ENCODE data around the gene WDR72.
"Not testable (repeated sequence)": the region's sequence is repeated elsewhere in the genome, so short reads cannot be mapped to it uniquely, and the experiment has no call there.

The WDR72 gene

GRCh38 chr15:53695365-53695764 is 64.1 kb downstream of the WDR72 start:
- DNase-seq = no peak

- no peak for DNase-seq
Observed at GRCh38 chr15:53694476-53694874, 65.0 kb downstream of the WDR72 start.

- no peak for DNase-seq
Observed at GRCh38 chr15:53693729-53694475, 65.6 kb downstream of the WDR72 start.

DNA sequence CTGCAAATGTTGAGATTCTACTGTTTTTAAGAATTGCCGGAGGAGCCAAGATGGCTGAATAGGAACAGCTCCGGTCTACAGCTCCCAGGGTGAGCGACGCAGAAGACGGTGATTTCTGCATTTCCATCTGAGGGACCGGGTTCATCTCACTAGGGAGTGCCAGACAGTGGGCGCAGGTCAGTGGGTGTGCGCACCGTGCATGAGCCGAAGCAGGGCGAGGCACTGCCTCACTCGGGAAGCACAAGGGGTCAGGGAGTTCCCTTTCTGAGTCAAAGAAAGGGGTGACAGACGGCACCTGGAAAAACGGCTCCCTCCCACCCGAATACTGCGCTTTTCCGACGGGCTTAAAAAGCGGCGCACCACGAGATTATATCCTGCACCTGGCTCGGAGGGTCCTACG is 75.3 kb downstream of the WDR72 start:
- not testable (repeated sequence) for DNase-seq

- no peak for DNase-seq
Observed at GRCh38 chr15:53681056-53681455, 78.4 kb downstream of the WDR72 start.

GRCh38 chr15:53675832-53676231 is 83.6 kb downstream of the WDR72 start:
- no peak for DNase-seq

DNA sequence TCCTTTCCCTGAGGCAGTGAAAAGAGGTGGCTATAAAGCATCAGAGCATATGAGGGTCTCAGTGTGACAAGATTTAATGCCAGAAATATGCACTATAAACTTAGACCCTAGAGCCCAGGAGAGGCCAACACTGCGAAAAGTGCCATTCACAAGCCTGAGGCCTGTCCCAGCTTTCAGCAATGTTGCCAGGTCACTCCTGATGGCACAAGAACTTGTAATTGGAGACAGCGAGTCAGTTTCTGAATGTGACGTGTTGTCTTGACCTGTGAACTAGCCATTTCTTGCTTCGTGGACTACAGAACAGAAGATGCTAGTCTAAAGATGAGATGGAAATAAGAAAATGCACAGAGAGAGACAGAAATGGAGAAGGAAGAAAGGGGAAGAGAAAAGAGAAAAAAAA is 87.9 kb downstream of the WDR72 start:
- DNase-seq = no peak

GRCh38 chr15:53670701-53671100 is 88.8 kb downstream of the WDR72 start:
- no peak for DNase-seq

- no peak for DNase-seq
Observed at GRCh38 chr15:53665930-53666329, 93.5 kb downstream of the WDR72 start.

GRCh38 chr15:53658827-53659555 is 100.5 kb downstream of the WDR72 start:
- no peak for DNase-seq

GRCh38 chr15:53658255-53658654 is 101.2 kb downstream of the WDR72 start:
- DNase-seq = no peak

GRCh38 chr15:53648934-53649333 is 110.5 kb downstream of the WDR72 start:
- DNase-seq = no peak

DNA sequence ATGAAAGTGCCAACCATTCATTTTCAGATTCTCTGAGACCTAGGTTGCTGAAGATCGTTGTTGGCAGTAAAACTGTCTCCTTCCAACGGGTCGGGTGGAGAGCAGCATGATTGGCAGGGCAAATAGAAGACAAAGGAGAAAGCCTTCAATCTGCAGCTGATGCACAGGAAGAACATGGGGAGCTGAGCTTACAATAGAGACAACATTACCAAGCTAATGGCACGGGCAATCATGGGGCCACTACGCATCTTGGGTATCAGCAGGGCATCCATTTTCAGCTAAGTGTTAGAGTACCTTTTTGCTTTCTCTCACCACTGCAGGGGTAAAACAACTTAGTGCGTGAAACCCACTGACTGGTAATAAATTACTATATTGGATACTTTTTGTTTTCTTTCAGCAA is 114.8 kb downstream of the WDR72 start:
- no peak for DNase-seq

GRCh38 chr15:53634517-53635106 is 124.9 kb downstream of the WDR72 start:
- DNase-seq = no peak

DNA sequence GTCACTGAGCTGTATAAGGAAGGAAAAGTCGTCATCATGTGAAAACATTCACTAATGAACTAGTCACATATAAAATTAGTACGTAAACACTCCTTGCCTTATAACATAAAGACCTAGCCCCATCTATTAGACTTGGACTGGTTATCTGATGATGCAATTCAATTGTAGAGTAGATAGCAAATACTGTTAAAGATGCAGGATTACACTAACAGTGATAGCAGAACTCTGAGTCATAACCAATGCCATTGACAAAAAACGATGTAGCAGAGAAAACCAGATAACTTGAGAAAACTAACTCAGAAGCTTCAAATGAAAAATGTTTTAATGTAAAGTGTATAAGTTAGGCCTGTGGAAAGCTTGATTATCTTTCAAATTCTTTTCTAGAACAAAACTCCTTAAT is 132.2 kb downstream of the WDR72 start:
- no peak for DNase-seq

DNA sequence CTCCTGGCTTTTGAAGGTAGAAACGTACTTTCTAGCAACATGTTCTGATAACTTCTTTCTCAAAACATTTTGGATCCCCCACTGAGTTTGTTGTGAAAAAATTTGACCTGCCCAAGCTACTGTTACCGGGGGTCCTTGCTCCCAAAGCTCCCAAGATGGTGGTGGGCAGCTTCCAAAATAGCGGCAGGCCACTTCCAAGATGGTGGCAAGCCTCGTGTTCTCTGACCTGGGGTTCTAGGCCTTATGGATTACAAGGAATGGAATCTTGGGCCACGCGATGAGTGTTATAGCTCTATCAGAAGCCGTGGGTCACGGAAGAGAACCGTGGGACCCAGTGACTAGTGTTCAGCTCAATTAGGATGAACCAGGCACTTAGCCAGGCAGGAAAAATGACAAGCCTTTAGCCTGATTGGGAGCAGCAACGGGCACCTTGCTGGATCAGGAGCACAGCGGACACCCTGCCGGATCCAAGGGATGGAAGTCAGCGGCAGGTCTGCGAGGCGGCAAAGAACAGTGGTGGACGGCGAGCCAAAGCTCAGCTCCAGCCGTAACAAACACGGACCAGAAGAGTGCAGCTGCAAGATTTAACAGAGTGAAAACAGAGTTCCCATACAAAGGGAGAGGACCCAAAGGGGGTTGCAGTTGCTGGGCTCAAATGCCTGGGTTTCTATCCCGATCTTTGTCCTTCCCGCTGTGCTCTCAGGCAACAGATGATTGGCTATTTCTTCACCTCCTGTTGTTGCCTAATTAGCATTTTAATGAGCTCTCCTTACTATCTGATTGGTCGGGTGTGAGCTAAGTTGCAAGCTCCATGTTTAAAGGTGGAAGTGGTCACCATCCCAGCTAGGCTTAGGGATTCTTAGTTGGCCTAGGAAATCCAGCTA is 133.3 kb downstream of the WDR72 start:
- no peak for DNase-seq

- no peak for DNase-seq
Observed at GRCh38 chr15:53625260-53625659, 134.2 kb downstream of the WDR72 start.

DNA sequence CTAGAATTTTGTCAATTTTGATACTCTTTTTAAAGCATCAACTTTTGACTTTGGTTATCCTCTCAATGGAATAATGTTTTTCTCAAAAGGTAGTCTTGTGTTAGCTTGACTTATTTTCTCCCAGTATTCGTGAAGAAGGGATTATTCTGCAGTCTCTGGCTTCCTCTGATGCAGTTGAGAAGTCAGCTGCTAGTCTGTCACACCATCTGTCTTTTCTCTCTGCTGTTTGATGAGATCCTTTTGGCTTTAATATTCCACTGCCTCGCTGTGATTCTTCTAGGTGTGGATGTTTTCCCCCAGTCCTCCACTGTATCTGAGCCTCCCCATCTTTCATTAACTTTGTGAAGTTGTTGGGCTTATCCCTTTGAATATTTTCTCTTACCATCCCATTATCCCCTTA is 141.0 kb downstream of the WDR72 start:
- no peak for DNase-seq

- no peak for DNase-seq
Observed at GRCh38 chr15:53611145-53611920, 148.1 kb downstream of the WDR72 start.

DNA sequence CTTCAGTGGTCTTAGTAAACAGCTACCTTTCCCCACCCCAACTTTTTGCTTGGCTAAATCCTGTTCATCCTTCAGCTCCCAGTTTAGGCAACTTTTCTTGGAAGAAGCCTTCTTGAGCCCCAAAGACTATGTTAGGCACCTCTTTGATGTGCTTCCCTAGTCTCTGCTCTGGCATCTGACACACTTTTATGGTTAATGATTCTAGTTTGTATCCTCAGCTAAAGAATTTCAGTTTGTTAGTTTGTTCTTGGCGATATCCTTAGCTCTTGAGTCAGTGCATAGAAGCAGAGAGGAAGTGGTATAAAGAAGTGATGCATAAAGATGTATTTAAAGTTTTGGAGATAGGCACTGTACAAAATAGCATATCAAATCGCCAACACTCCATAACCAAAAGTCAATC is 168.4 kb downstream of the WDR72 start:
- no peak for DNase-seq

DNA sequence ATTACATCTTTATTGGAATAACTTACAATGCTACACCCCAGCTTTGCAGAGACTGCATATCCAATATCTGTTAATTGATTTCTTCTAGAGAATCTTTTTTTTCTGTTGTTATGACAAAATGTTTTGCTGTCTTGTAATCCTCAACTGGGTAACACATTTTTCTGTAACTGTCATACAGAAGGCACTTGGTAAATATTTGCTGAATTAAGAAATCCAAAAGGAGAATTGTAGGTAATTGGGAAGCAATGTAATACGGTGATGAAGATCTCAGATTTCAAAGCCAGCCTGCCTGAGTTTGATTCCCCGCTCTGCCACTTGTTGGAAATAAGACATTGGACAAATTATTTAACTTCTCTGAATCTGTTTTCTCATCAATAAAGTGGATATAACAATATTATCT is 169.1 kb downstream of the WDR72 start:
- DNase-seq = no peak

- DNase-seq = no peak
Observed at GRCh38 chr15:53589520-53590057, 169.9 kb downstream of the WDR72 start.

Measured in activated naive CD4-positive, alpha-beta T cell (primary cell).